ENCODE results near the gene MAPKAPK3.

The MAPKAPK3 gene

DNA sequence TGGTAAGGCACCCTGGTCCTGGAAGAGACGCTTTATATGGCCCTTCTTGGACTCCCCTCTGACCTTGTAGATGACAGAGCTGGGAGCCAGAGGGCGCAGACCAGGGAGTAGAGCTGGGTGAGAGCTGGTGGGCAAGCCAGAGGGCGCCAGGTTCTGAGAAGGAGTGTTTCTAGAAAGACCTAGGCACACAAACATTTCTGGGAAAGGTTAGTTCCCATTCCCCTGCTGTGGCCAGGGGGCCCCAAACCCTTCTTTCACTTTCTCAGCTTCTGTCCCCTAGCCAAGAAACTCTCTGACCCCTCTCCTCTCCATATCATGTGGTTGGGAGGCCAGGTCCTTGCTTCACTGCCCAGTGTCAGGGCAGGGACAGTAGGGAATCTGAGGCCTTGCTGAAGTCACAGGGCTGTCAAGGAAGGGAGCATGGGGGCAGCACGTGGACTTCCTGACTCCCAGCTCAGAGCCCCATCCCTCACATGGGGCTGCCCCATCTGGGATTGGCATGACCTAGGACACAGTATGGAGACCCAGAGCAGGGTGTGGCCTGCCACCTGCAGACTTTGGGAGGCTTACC, 44.1 kb upstream of the MAPKAPK3 start:
- TF ChIP-seq, protein P1, sequence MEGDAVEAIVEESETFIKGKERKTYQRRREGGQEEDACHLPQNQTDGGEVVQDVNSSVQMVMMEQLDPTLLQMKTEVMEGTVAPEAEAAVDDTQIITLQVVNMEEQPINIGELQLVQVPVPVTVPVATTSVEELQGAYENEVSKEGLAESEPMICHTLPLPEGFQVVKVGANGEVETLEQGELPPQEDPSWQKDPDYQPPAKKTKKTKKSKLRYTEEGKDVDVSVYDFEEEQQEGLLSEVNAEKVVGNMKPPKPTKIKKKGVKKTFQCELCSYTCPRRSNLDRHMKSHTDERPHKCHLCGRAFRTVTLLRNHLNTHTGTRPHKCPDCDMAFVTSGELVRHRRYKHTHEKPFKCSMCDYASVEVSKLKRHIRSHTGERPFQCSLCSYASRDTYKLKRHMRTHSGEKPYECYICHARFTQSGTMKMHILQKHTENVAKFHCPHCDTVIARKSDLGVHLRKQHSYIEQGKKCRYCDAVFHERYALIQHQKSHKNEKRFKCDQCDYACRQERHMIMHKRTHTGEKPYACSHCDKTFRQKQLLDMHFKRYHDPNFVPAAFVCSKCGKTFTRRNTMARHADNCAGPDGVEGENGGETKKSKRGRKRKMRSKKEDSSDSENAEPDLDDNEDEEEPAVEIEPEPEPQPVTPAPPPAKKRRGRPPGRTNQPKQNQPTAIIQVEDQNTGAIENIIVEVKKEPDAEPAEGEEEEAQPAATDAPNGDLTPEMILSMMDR (conservative IDR thresholded peaks at IDR 0.05; ENCODE audit: low read depth, low read length), result no peak
- H3K4me3 ChIP-seq (ENCODE audit: low read depth, low read length), result no peak overlapping the region
- no peak for DNase-seq (ENCODE audit: low read depth)

DNA sequence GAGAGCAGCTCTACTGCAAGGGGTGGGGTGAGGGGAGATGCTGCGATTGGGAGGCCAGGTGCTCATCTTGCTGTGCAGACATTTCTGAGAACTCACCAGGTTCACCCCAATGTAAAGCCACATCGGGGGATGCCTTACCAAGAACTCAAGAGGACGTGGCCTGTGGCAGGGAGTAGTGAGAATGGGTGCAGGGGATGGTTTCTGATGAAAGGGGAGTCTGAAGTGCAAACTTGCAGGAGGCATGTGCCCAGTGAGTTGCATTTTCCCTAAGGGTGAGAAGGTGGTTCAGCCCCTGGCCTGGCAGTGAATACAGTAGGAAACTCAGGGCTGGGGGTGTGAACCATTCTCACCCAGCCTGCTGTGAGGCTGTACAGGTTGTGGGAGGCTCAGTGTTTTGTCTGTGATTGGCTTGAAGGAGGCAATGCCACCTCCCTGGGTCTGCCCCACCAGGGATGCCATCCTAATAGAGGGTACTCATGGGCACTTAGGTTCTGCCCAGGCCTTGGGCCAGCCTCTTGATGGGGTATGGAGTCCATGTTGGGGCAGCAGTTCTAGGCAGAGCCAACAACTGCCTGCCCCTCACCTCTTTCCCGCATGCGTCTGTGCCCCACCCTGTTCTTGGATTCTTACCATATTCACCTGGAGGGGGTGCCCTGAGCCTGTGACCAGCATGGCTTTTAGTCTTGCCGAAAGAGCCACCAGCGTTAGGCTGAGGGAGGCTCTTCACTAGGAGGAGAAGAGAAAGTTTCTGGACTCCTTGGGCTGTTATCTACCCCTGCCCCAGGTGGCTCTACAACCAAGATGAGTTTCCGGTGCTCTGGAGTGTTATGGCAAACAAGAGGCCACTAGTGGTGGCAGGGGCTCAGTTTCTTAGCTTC, 43.1 kb upstream of the MAPKAPK3 start:
- H3K4me3 ChIP-seq (ENCODE audit: low read depth, low read length), result no peak overlapping the region
- no peak for DNase-seq (ENCODE audit: low read depth)
- TF ChIP-seq, protein P1 (conservative IDR thresholded peaks at IDR 0.05; ENCODE audit: low read depth, low read length), result no peak

DNA sequence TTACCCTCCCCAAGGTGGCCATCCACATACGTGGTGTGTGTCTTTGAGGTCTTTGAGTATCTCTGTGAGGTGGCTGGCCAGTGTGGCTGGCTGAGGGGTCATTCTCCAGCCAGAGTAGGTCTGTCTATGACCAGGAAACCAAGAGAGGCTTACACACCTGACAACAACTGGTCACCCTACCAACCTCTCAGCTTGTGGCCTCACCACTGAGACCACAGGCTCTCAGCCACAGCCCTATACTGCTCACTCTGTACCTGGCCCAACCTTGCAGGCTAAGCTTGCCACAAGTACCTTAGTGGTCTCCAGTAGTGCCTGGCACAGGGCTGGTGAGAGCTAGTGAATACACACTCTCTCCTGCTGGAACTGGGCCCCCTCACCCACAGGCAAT, 42.5 kb upstream of the MAPKAPK3 start:
- DNase-seq (ENCODE audit: low read depth), result no peak
- TF ChIP-seq, protein P1 (conservative IDR thresholded peaks at IDR 0.05; ENCODE audit: low read depth, low read length), result no peak
- H3K4me3 ChIP-seq (ENCODE audit: low read depth, low read length), result no peak overlapping the region

DNA sequence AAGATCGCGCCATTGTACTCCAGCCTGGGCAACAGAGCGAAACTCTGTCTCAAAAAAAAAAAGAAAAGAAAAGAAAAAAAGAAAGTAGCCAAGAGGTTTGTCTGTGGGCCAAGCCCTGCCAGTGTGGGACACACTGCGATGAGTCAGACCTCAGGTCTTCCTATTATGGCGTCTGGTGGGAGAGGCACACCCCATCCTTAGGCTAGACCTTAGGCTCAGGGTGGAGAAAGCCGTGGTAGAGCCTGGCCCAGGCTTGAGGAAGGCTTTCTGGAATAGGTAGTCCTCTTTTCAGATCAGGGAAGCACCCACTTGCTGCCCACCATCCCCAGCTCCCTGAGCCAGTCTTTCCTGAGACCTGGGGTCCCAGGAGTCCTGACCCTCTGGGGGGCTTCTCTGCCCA, 41.6 kb upstream of the MAPKAPK3 start:
- no peak for DNase-seq (ENCODE audit: low read depth)
- TF ChIP-seq, protein P1 (conservative IDR thresholded peaks at IDR 0.05; ENCODE audit: low read depth, low read length), result no peak
- no peak overlapping the region for H3K4me3 ChIP-seq (ENCODE audit: low read depth, low read length)

DNA sequence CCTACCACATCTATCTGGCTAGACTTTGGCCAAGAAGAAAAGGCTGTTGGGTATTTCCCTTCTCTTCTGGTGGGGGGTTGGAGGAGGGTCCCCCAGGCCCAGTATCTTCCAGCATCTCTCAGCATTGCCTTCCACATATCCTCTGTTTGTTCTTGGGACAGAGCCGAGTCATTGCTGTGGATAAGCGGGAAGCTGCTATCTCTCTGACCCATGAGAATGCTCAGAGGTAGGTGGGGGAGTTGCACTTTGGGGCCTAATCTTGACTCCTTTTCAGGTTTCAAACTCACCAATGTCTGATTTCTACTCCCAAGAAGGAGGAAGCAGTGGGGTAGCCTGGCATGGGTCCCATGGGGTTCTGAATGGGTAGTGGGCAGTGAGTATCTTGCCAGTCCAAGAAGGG, 39.6 kb upstream of the MAPKAPK3 start:
- TF ChIP-seq, protein P1 (conservative IDR thresholded peaks at IDR 0.05; ENCODE audit: low read depth, low read length), result no peak
- DNase-seq (ENCODE audit: low read depth), result no peak
- H3K4me3 ChIP-seq (ENCODE audit: low read depth, low read length), result no peak overlapping the region

DNA sequence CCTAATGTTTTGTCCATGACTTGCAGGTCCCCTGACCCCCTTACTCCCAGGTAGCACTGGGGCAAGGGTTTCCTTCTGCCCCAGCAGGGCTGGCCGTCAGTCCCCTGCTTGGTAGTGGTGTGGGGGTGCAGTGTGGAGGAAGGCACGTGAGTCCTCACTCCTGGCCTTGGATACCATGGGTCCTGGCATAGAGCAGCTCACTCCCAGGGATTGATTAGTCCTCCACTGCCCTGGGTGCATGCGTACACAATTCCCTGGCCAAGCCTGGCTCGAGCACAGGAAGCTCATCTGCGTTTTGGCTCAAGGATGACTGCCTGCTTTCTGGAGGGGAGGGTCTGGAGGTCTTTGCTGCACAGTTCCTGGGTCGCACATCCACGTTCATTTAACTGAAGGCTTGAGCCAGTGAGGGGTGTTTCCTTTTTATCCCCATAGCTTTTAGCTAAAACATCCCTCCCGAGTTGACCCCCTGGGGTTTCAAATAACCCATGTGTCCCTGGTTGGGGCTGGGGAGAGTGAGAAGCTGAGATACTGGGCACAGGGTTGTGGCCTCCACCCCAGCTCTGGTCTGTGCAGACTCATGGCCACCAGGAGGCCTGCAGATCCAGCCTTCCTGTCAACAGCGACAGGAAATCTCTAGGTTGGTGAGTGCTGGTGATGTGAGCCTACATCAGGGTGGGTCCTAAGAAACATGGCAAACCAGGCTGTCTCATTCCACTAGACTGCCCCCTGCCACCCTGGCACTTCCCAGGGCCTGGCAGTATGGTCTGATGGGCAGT, 36.1 kb upstream of the MAPKAPK3 start:
- TF ChIP-seq, protein P1 (conservative IDR thresholded peaks at IDR 0.05; ENCODE audit: low read depth, low read length), result peak; percentile 33

More for the DNA sequence above, 36.1 kb upstream of the MAPKAPK3 start:
- no peak overlapping the region for H3K4me3 ChIP-seq (ENCODE audit: low read depth, low read length)
- DNase-seq (ENCODE audit: low read depth), result no peak
